Activated T-helper 1 cell treated with Interleukin-2 at 50 U/mL for 16 hours (primary cell): ENCODE measurements around the gene RAD51B.

Source experiments
- DNase-seq: peaks from one replicate; pipeline ENCODE4 v3.0.0-alpha.2; 2020; ENCODE audit warnings: low read depth

RAD51B gene

DNA sequence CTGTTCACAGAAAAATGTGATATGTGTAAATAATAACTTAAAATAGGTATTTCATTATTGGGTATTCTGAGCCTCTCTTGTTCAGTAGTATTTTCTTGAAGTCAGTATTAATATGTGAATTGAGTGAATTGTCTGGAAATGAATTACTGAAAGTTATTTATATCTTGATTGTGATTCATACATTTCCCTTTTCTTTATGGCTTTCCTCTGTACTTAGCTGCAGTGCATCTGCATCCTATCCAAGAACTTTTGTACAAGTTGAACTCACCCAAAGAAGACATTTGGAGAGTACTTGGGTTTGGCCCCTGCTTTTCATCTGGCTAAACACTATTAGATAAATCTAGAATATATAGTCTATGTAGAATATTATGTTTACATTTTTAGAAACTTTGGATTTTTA, 326.0 kb downstream of the RAD51B start:
- no peak for DNase-seq

- no peak for DNase-seq
These were observed 327.2 kb downstream of the RAD51B start for GRCh38 chr14:68146818-68147217.

- no peak for DNase-seq
These were observed 327.7 kb downstream of the RAD51B start for GRCh38 chr14:68147303-68147702.

DNA sequence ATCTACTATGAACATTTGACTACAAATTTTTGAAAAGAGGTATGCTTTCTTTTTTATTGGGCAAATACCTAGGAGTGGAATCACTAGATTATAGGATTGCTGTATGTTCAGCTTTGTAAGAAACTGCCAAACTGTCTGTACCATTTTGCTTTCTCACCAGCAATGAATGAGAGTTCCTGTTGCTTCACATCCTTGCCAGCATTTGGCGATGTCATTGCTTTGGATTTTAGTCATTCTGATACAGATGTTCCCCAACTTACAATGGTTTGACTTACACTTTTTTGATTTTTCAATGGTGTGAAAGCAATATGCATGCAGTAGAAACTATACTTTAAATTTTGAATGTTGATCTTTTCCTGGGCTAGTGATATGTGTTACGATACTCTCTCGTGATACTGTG, 328.7 kb downstream of the RAD51B start:
- DNase-seq: no peak

GRCh38 chr14:68148763-68149162, 329.2 kb downstream of the RAD51B start:
- no peak for DNase-seq

DNA sequence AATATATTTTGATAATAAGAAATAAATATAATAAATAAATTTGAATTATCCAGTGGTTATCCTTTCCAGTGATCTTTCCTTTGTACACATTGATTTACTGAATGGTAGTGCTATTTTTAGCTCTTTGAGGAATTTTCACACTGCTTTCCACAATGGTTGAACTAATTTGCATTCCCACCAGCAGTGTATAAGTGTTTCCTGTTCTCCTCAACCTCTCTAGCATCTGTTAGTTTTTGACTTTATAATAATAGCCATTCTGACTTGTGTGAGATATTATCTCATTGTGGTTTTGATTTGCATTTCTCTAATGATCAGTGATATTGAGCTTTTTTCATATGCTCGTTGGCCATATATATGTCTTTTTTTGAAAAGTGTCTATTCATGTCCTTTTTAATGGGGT, 333.7 kb downstream of the RAD51B start:
- no peak for DNase-seq

DNA sequence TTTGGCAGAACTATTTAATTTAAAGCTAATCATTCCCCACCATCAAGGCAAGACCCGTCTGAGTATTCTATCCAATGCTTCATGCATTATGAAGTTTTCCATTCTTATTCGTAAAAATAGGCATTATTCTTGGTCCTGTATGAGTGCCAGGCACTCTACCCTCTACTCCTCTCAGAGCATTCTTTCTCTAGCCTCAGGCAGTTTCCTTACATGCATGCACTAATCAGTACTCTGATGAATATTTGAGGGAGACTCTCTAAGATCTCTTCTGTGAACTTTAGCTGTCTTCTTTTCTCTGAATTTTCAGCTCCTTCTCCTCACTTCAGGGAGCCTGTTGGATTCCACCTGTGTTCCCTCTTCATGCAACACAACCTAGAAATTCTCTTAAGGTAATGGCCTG, 334.7 kb downstream of the RAD51B start:
- DNase-seq: no peak

- DNase-seq: no peak
These were observed 338.4 kb downstream of the RAD51B start for GRCh38 chr14:68157971-68158371.

DNA sequence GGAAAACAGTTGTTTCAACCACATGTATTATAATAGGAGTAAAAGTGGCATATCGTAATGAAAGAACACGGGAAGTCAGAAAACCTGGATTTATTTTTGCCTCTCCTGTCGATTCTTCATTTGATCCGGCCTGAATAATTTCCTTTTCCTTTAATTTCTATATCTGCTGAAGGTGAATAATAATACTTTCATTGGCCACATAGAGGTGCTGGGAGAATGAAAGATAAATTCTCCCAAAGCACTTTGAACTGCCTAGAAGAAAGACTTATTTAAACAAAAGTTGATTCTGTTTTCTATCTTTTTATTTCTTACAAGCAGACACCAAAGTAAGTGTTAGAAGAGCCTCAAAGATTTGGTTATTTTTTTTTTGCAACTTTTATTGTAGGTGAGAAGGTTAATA, 339.1 kb downstream of the RAD51B start:
- no peak for DNase-seq

- DNase-seq: no peak
These were observed 340.4 kb downstream of the RAD51B start for GRCh38 chr14:68159701-68160633.

- DNase-seq: no peak
These were observed 341.4 kb downstream of the RAD51B start for GRCh38 chr14:68160779-68161546.

- no peak for DNase-seq
These were observed 343.3 kb downstream of the RAD51B start for GRCh38 chr14:68162887-68163286.

- no peak for DNase-seq
These were observed 345.1 kb downstream of the RAD51B start for GRCh38 chr14:68164711-68165113.

GRCh38 chr14:68165274-68165843, 345.8 kb downstream of the RAD51B start:
- no peak for DNase-seq

DNA sequence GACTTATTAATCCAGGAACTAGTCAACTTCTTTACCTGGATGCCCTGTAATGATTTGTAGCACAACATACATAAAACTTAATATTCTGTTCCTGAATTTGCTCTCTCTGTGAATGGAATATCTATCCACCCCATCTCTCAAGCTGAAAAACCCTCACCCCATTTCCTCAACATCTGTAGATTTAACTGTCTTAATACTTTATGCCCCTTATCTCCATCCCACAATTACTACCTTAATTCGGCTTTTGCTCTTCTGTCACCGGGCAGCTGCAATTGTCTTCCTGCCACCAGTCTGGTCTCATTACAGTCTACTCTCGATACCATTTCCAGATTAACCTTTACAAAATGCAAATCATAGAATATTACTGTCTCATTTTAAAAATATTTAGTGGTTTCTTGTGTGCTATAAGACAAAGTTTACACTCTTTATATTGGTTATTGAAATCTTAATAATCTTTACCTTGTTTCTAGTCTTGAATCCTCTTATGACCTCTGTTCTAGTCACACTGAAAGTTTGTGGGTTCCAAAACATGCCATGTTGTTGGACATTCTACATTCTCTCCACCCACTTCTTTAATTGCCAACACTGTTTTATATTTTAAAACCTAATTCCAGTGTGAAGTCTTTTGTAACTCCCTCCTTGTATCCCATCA, 347.3 kb downstream of the RAD51B start:
- DNase-seq: no peak

- DNase-seq: no peak
These were observed 348.0 kb downstream of the RAD51B start for GRCh38 chr14:68167383-68168087.

DNA sequence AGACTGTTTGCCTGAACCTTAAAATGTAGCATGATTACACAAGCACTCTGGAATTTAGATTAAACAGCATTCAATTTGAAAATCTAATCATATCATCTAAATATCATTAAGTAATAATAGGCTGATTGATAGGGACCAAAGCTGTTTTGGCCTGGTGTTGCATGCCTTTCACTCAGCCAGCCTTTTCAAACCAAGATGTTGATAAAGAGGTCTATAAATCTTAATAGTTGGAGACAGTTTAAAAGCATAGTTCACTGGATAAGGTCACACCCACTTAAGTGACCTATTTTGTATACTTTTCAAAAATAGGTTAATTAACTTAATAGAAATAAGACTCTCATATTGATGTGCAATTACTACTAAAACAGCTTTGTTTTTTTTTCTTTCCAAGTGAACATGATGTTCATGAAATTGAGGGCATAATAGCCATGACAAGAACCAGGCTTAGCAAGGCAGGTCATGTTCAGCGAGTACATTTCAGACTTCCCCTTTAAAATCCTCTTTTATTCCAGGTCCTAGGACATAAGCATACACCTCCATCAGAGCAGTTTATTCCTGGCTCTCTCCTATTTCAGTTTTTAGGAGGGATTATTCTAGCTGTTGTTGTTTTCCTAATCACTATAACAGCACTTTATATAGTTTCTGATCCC, 349.0 kb downstream of the RAD51B start:
- no peak for DNase-seq

- DNase-seq: no peak
These were observed 352.6 kb downstream of the RAD51B start for GRCh38 chr14:68172216-68172615.

GRCh38 chr14:68172627-68173026, 353.0 kb downstream of the RAD51B start:
- DNase-seq: no peak

DNA sequence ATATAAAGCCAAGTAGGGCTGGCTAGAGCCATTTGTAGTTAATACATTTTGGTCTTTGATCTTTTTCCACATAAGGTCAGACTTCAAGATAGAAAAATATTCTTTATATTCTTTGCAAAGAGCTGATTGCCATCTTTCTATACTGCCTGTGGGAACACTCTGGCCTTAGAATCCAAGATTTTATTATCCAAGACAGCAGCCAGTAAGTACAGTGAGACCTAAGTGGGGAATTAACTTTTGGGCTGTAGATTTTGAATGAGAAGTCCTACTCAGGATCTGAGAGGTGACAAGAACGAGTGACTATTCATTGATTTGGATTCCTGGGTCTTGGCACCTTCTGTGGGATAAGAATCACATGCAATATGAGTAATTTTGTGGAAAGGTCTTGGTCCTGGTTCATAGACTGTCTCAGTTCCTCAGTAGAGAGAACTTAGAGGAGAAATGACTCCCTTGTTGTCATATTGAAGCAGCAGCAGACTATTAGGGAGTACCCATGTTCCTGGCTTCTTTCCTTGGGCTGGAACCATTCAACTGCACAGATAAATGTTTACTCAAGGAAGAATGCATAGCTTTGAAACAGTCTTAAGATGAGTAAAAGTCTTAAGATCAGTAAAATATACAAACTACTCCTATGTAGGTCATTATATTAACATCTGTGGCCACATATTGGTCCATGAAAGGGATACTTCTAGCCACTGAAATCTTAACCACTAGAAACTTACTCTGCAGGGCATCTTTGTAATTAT, 353.8 kb downstream of the RAD51B start:
- DNase-seq: no peak
